GM08714 (cell line): ENCODE measurements around the gene HMX1.

ENCODE experiments used
- H3K4me3 ChIP-seq: fragments of 200-500 bp; sonication (Bioruptor generic); 2 replicates; pipeline ENCODE4 v1.5.1; 2014; ENCODE audit warnings: mild to moderate bottlenecking, low read length, inconsistent platforms
- ZNF274 ChIP-seq: IDR thresholded peaks from 2 replicates; pipeline ENCODE4 v1.6.1; 2012; ENCODE audit warnings: mild to moderate bottlenecking, low read depth, low read length

Gene HMX1

DNA sequence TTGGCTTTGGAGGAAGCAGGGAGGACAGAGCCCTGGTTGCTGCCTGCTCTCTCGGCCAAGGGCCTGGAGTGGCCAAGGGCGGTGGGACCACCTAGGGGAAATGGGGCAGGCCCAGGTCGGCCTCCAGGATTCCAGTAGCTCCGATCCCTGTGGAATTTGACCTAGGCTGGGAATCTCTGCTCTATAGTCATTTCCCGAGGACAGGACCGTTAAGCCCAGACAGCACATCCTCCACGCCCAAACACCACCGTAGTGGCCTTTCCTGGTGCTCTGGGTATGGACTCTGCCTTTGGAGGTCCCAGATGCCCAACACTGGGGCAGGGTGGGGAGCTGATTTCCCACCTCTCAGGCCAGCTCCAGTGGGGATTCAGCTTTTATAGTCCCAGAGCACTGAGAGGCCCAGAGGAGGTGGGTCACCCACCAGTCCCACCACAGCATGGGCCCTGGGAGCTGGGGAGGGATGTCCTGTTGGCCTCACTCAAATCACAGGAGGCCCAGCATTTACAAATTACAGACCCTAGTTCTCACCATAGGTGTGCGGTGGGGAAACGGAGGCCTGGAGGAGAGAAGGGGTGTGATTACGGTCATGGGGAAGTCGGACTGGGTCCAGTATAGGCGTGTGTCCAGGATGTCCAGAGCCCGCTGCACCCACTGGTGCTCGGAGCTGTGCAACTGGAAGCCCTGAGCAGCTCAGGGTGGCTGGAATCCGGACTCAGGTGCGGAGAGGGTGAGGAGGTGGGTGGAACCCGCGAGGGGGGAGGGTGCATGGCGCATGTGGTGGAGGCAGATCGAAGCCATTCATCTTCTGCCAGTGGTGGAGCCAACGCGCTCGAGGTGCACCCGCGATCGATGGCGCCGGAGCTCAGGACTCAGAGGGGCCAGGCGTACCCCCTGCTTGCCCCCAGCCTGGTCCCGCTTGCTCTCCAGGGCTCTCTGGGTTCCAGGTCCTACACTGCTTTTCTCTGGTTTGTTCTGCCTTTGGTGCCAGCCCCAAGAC lies 7.7 kb downstream of the HMX1 start:
- no peak overlapping the region for H3K4me3 ChIP-seq
- no peak for TF ChIP-seq ZNF274

DNA sequence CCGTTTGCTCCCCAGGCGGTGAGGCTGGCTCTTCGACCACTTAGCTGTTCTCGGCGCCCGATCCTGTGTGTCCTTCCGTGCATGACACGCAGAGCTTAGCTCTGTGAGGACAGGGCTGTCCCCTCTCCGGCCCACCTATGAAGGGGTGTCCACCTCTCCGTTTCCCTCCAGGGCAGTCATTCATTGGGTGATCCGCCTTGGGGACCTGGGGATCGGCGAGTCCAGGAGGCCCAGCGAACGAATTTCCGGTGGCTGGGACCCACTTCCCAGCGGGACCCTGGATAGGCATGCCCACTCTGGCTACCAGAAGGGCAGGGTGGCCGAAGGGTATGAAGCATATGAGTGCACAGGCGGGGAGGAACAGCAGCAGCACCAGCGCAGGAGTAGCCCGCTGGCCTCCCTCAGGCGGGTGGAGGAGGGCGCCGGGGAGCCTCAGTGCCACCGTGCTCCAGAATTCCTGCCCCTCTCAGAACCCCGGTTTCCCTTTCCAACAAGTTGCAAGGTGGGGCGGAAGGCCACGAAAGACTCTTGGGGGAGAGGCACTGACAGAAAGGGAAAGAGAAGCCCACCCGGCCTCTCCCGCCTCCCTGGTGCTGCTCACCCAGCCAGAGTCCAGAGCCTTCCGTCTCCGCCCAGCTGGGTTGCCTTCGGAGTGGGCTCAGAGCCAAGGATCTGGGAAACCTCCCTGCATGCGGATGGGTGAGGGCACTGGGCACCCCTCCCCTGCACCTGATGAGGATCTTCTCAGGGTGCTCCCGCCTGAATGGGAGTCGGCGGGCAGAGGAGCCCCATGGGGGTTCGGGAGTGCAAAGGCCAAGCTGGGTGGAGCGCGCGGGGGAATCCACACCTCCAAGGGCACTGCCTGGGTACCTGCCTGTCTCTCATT lies 8.6 kb downstream of the HMX1 start:
- H3K4me3 ChIP-seq: no peak overlapping the region
- no peak for TF ChIP-seq ZNF274

DNA sequence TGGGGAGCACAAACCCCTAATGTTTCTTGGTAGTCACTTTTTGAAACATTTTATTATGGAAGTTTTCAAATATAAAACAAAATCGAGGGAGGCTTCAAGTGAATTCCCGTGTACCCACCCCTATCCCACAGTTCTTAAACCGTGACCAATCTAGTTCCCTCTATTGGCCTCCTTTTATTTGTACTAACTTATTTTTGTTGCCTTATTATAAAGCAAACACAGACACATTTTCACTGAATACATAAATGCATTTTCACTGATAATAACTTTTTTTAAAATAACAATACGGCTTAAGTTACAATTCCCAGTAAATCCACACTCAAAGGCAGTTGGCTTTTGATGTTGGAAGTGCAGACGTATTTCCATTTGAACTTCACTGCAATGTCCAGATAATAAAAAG lies 9.3 kb downstream of the HMX1 start:
- no peak overlapping the region for H3K4me3 ChIP-seq
- no peak for TF ChIP-seq ZNF274

DNA sequence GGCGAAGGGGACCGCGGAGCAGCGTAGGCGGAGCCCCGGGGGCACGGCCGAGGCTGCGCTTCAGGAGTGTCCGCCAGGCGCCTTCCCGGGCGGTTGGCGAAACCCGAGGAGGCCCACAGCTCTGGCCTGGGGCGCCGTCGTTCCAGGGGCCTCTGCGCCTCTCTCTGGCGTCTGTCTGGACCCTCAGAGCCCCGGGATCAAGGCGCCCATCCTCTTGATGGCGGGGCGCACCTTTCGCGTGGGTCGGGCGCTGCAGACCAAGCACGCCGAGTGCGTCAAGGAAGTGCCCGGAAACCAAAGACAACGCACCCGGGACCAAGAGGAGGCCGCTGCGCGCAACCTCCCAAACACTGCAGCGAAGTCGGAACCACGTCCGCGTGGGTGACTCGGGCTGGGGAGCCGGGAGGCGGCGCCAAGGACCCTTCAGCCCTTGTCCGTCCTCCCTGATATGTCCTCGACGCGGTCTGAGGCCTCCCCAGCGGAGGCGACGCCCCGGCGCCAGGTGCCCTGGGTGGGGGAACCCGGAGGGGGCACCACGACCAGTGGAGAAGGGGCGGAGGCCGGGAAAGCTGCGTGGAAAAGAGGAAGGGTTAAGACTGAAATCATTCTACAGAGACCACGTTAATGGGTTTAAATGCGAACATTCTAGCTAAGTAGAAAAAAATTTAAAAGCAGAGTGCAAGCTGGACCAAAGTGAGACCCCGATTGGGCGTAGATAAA lies 9.9 kb downstream of the HMX1 start:
- H3K4me3 ChIP-seq: no peak overlapping the region
- no peak for TF ChIP-seq ZNF274

DNA sequence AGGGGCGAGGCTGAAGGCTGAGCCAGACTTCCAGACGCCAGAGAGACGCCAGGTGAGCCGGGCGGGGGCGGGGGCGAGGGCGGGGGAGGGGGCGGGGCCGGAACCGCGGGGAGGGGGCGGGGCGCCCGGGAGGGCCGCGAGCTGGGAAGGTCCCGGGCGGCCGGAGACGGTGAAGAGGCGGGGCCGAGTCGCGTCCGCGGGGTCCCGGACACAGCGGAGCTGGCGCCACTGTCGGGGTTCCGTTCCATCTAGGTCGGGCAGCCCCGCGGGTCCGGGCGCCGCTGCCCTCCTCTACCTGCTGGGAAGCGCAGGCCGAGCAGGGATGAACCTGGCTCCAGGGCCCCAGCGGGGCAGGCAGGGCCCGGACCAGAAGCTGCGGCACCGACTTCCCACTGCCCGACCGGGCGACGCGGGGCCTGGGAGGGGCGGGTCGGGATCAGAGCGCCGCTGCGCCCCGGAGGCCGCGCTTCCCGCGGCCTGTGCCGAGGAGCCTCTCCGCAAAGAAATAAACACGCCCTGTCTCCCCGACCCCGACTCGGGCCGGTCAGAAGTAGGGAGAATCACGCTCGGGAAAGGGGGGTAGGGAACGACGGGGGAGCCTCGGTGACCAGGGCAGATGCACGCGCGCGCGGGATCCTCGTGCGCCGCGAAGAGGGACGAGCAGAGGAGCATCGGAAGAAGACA lies 10.6 kb downstream of the HMX1 start:
- TF ChIP-seq ZNF274: no peak
- no peak overlapping the region for H3K4me3 ChIP-seq

DNA sequence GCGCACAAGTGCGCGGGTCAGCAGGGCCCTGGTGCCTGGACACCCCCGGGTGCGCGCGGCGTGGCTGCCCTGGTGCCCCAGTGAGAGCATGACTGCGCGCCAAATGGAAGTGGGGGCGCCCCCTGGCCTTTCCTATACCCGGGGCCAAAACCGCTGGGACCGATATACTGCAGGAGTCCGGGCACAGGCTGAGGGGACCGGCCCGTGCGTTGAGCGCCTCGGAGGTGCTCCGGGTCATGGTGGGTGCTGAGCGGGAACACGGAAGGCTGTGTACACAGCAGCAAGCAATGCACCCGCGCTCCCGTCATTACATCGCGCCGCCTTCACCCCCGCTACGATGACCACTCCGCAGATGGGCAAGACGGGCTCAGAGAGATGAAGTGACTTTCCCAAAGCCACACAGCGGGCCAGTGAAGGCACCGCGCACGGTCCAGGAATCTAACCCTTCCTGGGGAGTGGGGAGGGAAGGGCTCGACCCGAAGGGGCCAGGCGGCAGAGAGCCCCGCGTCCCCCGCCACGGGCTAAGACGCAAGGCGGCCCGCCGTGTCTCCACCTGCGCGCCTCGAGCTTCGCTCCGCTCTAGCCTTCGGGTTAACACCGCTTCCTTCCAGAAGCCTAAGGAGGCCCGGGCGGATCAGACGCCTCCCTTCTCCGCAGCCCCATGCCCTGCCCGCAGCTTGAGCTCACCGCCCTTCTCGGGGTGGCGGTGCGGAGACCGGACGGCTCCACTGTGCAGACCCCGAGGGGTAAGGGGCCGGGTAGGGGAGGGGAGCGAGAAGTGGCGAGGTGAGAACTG lies 11.3 kb downstream of the HMX1 start:
- H3K4me3 ChIP-seq: no peak overlapping the region
- no peak for TF ChIP-seq ZNF274

DNA sequence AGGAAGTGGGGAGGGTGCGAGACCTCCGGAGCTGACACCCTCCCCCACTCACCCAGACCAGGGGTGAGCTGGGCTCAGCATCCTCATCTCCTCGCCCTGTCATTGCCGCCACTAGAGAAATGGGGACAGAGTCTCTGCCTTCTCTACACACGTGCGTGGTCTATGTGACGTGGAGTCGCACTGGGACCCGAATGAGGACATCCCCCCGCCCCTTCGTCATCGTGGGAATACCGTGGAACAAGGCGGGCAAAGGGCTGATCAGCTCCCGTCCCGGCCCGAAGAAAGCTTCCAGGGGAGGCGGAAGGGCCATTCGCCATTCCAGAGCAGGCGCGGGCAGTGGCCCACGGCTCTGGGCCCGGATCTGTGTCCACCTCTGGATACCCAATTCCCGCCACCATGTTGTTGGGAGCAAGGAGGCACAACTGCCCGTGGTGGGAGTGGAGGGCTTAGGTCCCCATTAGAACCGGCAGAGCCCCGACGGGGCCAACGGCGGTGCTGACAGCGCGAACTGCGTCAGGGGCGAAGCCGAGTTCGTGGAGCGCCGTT lies 12.0 kb downstream of the HMX1 start:
- no peak overlapping the region for H3K4me3 ChIP-seq
- no peak for TF ChIP-seq ZNF274

DNA sequence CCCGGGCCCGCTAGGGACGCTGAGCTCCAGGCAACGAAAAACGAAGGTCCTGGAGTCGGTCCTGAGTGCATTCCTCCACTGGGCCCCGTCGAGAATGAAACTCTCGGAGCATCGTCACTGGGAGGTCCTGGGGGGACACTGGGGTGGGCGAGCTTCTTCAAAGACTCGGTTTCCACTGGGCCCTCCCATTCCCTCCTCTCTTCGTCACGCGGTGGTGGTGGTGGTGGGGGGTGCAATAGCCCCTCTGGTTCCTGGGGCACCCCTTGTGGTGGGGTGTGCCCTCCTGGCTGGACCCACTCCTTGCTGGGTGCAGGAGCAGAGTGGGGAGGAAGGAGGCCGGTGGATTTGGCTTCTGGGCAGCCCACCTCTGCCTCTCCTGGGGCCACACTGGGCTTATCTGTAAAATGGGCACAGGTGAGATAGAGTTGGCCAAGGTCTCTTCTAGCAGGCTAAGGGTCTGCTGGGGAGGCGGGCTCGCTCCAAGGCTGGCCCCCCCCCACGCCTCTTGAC lies 12.9 kb downstream of the HMX1 start:
- no peak overlapping the region for H3K4me3 ChIP-seq
- no peak for TF ChIP-seq ZNF274

DNA sequence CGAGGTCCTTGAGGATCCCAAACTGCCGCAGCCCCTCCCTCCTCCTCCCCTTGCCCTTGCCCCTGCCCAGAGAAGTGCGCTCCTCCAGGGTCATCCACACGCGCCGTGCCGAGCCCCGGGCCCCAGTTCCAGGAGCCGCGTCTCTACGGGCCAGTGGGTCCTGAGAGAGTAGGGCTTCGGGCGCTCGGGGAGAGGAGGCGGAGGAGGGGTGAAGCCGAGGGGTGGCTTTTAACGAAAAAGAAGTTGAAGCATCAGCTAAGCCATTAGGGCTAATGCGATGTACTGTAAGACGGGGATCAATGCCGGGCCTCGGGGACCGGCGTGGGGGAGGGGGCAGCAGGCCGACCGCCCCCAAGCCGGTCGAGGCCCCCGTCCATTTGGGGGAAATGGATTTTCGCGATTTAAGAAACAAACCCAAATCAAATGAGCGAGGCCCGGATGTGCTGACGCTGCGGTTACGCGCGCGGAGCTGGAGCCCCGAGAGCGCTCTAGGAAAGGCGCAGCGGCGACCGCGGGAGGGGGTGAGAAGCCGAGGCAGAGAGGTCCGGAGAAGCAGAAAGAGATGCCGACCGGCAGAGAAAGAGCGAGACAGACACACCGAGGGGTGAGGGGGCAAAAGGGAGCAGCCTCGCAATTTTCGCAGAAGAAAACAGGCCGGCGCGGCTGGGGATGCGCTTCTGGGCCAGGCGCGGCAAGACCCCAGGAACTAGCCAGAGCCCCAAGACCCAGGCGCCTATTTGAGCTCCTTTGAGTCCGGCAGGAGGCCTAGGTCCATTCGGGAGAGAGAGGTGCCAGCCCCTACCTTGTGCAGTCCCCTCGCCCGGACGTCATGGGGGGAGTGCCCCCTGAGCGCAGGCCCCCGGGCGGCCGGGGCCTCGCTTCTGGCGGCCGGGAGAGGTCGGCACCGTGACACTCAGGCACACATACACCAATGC lies 13.6 kb downstream of the HMX1 start:
- TF ChIP-seq ZNF274: no peak
- H3K4me3 ChIP-seq: no peak overlapping the region

DNA sequence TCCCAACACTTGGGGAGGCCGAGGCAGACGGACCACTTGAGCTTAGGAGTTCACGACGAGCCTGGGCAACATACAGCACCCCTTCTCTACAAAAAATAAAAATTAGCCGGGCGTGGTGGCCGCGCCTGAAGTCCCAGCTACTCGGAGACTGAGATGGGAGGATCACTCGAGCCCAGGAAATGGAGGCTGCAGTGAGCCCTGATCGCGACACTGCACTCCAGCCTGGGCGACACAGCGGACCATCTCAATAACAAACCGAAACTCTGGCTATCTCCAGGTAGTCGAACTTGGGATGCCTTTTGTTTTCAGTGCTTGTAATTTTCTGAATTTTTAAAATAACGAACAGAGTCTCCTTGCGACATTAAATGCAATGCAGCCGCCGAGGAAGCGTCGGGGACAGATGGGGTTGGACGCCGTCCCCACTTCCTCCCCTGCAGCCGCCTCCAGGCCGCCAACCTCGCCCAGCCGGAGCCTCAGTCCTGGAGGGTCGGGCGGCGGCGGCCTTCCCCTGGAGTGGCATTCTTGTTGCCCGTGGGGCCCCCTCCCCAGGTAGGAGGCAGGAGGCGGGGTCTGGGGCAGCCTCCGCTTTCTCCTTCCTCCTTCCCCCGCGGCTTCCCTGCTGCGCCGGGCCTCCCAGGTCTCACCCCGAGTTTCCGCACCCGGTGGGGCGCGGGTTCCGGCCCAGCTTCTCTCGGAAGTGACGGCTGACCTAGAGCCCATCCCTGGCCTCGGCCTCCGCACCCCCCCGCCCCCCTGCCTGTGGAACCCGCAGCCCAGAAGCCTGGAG lies 14.6 kb downstream of the HMX1 start:
- no peak overlapping the region for H3K4me3 ChIP-seq
- no peak for TF ChIP-seq ZNF274

DNA sequence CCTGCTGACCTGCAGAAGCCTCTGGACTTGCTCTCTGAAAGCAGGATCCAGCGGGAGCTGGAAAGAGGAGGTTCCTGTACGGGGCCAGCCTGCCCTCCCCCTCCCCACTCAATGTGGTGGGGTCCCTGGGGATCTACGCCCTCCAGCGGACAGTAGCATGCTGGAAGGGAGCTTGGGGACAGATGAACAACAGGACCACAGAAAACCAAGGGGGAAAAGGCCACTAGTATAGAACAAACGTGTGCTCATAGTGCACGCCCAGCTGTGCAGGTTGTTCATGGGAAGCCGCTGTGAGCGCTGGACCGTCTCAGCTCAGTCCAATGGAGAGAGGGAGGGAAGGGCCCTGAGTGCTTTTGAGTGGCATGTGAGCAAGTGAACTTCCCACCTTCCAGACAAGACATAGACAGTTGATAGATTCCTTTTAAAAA lies 15.8 kb downstream of the HMX1 start:
- no peak for TF ChIP-seq ZNF274
- H3K4me3 ChIP-seq: no peak overlapping the region
